MG63 (cell line): ENCODE data around the gene TRPM8. TPM values are rescaled to one million over a fixed set of nuclear protein-coding genes. Genes with fewer than 3 reads are reported as not detected.

Experiments used
- DNase-seq: peaks from one replicate; pipeline ENCODE4 v3.0.0-alpha.2; 2020
- H3K27me3 ChIP-seq: fragments of 250-450 bp; sonication (Bioruptor Pico); 2 replicates; pipeline ENCODE4 v1.5.1; 2020; ENCODE audit warnings: mild to moderate bottlenecking, moderate library complexity
- H3K36me3 ChIP-seq: fragments of 250-450 bp; sonication (Bioruptor Pico); 2 replicates; pipeline ENCODE4 v1.5.1; 2020; ENCODE audit warnings: mild to moderate bottlenecking, moderate library complexity
- H3K4me3 ChIP-seq: fragments of 250-450 bp; sonication (Bioruptor Pico); 2 replicates; pipeline ENCODE4 v1.5.1; 2020; ENCODE audit warnings: mild to moderate bottlenecking, moderate library complexity
- H3K9me3 ChIP-seq: fragments of 250-450 bp; sonication (Bioruptor Pico); 2 replicates; pipeline ENCODE4 v1.5.1; 2020; ENCODE audit warnings: mild to moderate bottlenecking, moderate library complexity
- total RNA-seq: library from RNA; depleted of rRNA; stranded (reverse); fragments of >200 nt; shearing (Covaris generic); gene quantifications from 2 replicates; pipeline ENCODE4 v1.2.3, GENCODE V29; 2014; ENCODE audit warnings: low replicate concordance; rRNA removed

TRPM8 gene
- total RNA-seq, 1 experiment from 2014 or later, result not detected

DNA sequence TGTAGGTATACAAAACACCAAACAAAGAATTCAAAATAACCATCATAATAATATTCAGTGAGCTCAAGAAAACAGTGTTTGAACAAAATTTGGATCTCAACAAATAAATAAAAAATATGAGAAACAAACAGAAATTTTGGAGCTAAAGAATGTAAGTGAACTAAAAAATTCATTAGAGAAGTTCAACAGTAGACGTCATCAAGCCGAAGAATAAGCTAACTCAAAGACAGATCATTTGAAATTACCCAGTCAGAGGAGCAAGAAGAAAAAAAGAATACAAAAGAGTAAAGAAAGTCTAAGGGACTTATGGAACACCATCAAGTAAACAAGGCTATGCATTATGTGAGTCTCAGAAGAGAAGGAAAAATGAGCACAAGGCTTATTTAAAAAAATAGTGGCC lies 116.7 kb downstream of the TRPM8 start:
- Histone ChIP-seq H3K36me3 (no peaks in the 10 kb centered on the region), H3K27me3 (no peaks in the 10 kb centered on the region), H3K9me3 (peaks cover 8% of the 10 kb centered on the region), H3K4me3 (no peak overlapping the region)
- DNase-seq, result no peak

DNA sequence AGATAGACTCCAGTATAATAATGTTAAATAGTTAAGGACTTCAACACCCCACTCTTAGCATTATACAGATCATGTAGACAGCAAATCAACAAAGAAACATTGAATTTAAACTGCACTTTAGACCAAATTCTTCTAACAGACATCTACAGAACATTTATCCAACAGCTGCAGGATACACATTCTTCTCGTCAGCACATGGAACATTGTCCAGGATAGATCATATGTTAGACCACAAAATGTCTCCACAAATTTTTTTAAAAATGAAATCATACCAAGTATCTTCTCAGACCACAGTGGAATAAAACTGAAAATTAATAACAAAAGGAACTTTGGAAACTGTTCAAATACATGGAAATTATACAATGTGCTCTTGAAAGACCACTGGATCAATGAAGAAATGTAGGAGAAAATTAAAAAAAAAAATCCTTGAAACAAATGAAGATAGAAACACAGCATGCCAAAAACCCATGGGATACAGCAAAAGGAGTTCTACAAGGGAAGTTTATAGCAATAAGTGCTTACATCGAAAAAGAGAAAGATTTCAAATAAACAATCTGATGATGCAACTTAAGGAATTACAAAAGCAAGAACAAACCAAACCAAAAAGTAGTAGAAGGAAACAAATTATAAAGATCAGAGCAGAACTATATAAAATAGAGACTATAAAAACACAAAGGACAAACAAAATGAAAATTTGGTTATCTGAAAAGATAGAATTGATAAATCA lies 121.1 kb downstream of the TRPM8 start:
- DNase-seq, result no peak
- H3K36me3 ChIP-seq, result no peaks in the 10 kb centered on the region
- H3K4me3 ChIP-seq, result no peak overlapping the region

DNA sequence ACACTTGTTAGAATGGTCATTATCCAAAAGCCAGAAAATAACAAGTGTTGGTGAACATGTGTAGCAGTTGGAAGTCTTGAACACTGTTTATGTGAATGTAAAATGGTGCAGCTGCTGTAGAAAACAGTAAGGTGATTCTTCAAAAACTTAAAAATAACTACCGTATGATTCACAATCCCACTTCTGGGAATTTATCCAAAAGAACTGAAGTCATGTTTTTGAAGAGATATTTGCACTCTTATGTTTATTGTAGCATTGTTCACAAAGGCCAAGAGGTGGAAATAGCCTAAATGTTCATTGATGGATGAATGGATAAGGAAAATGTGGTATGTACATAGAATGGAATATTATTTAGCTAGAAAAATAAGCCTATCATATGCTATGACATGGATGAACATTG lies 127.0 kb downstream of the TRPM8 start:
- Histone ChIP-seq H3K27me3 (no peaks in the 10 kb centered on the region), H3K36me3 (no peaks in the 10 kb centered on the region), H3K4me3 (no peak overlapping the region), H3K9me3 (peaks cover 24% of the 10 kb centered on the region)
- no peak for DNase-seq

More for the DNA sequence above, 121.1 kb downstream of the TRPM8 start:
- Histone ChIP-seq H3K9me3 (peaks cover 13% of the 10 kb centered on the region), H3K27me3 (no peaks in the 10 kb centered on the region)

DNA sequence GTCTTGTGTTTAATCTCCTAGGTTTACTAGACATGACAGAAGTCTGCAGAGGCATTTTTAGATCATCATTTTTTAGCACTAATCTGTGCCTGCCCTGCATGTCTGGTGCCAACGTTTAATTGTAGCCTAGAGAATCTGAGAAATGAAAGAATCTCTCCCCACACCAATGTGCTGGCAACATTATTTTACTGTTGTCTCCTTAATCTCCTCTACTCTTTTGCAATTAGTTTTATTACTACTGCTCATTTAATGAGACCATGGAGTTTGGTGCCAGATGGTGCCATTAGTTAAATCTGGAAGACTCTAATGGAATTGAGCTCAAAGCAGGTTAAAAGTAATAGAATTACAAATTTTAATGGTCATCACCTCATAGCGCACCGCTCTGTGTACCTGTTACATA lies 129.3 kb downstream of the TRPM8 start:
- Histone ChIP-seq H3K4me3 (no peak overlapping the region), H3K27me3 (no peaks in the 10 kb centered on the region), H3K9me3 (peaks cover 21% of the 10 kb centered on the region), H3K36me3 (no peaks in the 10 kb centered on the region)
- no peak for DNase-seq

DNA sequence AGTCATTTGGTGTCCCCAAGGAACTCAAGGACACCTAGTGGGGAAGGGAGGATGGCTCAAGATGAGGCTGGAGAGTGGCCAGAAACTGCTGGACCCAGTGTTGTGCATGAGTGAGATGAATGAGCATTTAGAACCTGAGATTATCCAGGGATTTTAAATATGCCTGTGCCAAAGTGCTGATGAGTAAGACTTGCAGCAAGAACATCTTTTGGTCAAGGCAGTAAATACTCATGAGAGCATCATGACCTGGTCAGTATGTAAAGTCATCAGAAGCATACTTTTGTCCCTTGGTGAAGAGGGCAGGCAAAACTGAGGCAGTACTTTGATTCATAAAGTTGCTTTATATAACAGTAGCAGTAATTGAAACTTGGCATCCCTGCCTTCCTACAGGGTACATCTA lies 130.2 kb downstream of the TRPM8 start:
- Histone ChIP-seq H3K9me3 (peaks cover 18% of the 10 kb centered on the region), H3K4me3 (no peak overlapping the region), H3K27me3 (no peaks in the 10 kb centered on the region), H3K36me3 (no peaks in the 10 kb centered on the region)
- no peak for DNase-seq

DNA sequence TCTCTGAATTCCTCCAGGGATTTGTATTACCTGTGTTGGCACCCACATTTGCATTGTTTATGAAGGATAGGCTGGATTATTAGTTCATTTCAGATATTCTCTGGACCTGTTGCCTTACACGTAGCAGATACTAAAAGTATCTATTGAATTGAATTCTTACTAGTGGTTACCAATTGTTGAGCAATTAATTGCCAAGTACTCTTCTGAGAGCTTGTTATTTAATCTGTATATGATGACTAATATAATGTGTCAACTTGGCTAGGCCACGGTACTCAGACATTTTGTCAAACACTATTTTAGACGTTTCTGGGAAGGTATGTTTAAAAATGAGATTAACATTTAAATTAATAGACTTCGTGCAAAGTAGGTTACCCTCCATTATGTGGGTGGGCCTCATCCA lies 130.9 kb downstream of the TRPM8 start:
- peaks cover 18% of the 10 kb centered on the region for H3K9me3 ChIP-seq
- DNase-seq, result no peak
- no peaks in the 10 kb centered on the region for H3K27me3 ChIP-seq
- no peaks in the 10 kb centered on the region for H3K36me3 ChIP-seq
- H3K4me3 ChIP-seq, result no peak overlapping the region

DNA sequence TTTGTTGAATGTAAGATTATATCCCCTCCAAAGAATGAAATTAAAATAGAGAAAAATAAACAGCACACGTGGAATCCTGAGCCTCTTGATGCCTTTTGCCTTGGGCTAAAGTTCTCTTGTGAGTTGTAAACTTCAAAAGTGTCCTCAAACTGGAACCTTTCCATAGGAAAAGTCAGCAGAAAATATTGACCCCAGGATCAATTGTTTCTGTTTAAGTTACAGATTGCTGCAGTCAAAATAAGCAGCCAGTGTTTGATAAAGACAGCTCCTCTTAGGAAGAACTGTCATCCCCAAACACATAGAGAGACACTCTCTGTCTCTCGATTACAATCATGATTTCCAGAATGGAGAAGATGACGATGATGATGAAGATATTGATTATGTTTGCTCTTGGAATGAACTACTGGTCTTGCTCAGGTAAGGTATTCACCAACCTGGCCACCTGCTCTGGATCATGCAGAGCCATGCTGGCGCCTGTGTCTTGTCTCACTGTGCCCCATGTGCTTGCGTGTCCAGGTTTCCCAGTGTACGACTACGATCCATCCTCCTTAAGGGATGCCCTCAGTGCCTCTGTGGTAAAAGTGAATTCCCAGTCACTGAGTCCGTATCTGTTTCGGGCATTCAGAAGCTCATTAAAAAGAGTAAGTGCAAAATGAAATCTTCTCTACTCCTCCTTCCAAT lies 133.4 kb downstream of the TRPM8 start, which contains the start of gene SPP2:
SPP2 (plus strand) TSS at position 248 of the 681 bp plus-strand sequence; CDS start at position 333, 85 bp downstream.
- Histone ChIP-seq H3K27me3 (no peaks in the 10 kb centered on the region), H3K36me3 (no peaks in the 10 kb centered on the region), H3K4me3 (no peak within 1 kb of the TSS), H3K9me3 (peaks cover 5% of the 10 kb centered on the region; the same call in 1 of the 2 replicates)
- no peak for DNase-seq

DNA sequence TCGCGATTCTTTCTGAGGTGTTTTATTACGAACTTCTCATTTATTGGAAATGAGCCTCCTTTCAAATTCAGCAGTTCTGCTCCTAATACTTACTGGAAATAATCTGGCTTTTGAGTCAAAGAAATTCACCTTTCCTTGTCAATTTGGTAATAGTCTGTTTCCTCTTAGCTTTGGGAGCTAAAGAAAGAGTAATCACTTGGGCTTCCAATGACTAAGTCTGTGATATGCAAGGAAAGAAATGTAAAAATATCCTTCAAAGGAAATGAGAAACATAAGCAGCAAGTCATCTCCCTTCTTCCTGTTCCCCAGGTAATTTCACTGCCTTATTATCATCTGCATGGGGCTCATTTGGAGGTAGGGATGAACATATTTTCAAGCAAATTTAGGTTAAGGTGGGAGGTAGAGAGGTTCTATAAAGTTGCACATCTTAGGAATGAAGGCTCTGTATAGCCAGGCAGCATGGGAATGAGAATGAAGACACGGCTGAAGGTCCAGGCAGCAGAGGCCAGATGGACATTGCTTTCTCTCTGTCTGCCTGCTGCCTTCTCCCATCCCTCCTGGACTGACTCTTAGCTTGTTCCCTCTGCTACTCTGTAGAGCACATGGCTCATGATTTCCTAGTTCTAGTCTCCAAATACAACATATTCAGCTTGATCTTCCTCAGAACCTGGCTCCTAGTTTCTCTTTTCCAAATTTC lies 134.3 kb downstream of the TRPM8 start:
- no peak for DNase-seq
- Histone ChIP-seq H3K9me3 (no peaks in the 10 kb centered on the region), H3K27me3 (no peaks in the 10 kb centered on the region), H3K4me3 (no peak overlapping the region), H3K36me3 (no peaks in the 10 kb centered on the region)

DNA sequence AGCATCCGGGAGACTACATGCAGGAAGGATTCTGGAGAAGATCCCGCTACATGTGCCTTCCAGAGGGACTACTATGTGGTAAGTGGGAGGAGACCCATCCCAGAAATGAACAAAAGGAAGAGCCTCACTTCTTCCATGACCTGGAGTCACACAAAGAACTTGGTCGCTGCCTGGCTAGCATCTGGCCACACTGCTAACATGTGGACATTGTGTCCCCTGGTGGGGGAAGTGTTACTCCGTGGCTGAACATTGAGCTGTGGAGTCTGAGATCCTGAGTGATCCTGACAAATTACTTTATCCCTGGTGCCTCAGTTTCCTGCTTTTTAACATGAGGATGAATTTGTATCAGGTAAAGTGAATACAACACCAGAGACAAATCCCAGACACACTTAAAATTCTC lies 141.7 kb downstream of the TRPM8 start:
- Histone ChIP-seq H3K9me3 (no peaks in the 10 kb centered on the region), H3K27me3 (no peaks in the 10 kb centered on the region), H3K36me3 (no peaks in the 10 kb centered on the region), H3K4me3 (no peak overlapping the region)
- no peak for DNase-seq

DNA sequence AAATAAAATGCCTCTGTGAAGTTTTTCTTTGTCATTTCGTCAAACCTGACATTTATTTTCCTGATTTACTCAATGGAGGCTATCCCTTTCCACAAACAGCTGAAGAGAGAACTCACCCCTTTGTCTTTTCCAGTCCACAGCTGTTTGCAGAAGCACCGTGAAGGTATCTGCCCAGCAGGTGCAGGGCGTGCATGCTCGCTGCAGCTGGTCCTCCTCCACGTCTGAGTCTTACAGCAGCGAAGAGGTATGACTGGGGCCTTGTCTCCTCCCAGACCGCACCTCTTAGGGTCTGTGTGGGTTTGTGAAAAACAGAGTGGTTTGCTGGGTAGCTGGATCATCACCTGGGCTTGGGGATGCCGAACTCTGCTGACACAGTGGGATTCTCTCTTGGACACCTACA lies 143.1 kb downstream of the TRPM8 start:
- no peaks in the 10 kb centered on the region for H3K27me3 ChIP-seq
- H3K4me3 ChIP-seq, result no peak overlapping the region
- DNase-seq, result no peak
- H3K9me3 ChIP-seq, result no peaks in the 10 kb centered on the region
- no peaks in the 10 kb centered on the region for H3K36me3 ChIP-seq

DNA sequence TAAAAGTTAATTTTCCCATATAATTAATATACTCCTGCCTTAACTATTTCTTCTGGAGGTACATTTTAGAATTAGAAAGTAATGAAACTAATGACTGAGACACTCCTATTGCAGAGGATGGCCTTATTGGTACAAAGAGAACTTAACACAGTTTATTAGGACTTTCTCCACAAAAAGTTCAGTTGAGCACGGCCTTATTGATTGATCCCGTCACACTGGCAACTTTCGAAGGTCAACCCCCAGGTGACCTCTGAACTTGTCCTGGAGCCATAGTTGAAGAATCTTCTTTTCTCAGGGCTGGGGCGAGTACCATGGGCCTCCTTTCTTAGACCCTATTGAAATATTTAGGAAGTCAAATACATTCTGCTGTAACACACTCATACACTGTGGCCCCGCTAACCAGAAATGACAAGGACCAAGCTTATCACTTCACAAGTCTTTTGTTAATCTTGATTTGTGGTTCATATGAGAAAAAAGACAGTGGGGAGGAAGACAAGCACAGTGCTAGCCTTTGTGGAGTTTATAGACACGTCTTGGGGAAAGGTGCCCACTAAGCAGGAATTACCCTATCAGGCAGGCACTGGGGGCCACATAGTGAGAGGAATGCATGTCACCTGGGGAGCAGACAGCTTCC lies 144.6 kb downstream of the TRPM8 start:
- Histone ChIP-seq H3K36me3 (no peaks in the 10 kb centered on the region), H3K4me3 (no peak overlapping the region), H3K27me3 (no peaks in the 10 kb centered on the region), H3K9me3 (no peaks in the 10 kb centered on the region)
- no peak for DNase-seq

DNA sequence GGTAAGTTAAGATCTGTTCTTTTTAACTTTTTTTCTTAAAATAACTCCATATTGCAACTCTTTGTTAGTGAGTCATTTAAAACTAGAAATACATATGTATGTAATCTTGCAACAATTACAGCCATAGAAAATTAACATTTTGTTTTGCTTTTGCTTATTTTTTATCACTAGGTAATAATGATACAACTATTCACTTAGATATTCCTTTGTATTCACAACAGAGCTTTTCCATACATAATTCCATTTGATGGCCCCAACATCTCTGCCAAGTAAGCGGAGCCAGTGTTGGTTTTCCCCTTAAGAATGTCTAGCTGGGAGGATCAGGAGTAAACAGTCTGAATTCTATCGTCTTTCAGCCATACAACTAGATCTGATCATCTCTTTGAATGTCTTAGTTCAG lies 149.4 kb downstream of the TRPM8 start:
- H3K4me3 ChIP-seq, result no peak overlapping the region
- H3K36me3 ChIP-seq, result no peaks in the 10 kb centered on the region
- no peaks in the 10 kb centered on the region for H3K27me3 ChIP-seq
- H3K9me3 ChIP-seq, result no peaks in the 10 kb centered on the region; the same call in 1 of the 2 replicates
- DNase-seq, result no peak

Other genes with a start within 250 kb of the TRPM8 start
- not detected in 2 replicates for gene UGT1A9, start 245.5 kb upstream of the TRPM8 start, total RNA-seq
- 0.10 TPM in 1 of 2 replicates, not detected in the other for gene UGT1A7, start 235.5 kb upstream of the TRPM8 start, total RNA-seq
- 0.20 and 0.35 TPM in 2 replicates for gene UGT1A6, start 224.5 kb upstream of the TRPM8 start, total RNA-seq
- not detected in 2 replicates for gene UGT1A5, start 204.5 kb upstream of the TRPM8 start, total RNA-seq
- not detected in 2 replicates for gene UGT1A4, start 198.6 kb upstream of the TRPM8 start, total RNA-seq
- not detected in 2 replicates for gene UGT1A3, start 188.3 kb upstream of the TRPM8 start, total RNA-seq
- not detected in 2 replicates for gene UGT1A1, start 157.1 kb upstream of the TRPM8 start, total RNA-seq
- gene MROH2A, start 139.0 kb upstream of the TRPM8 start, total RNA-seq, result not detected in 2 replicates
- 59.1 and 67.1 TPM in 2 replicates for gene HJURP, start 62.8 kb upstream of the TRPM8 start, total RNA-seq
- not detected in 2 replicates for gene SPP2, start 133.3 kb downstream of the TRPM8 start, total RNA-seq